HG03571 (cell line): ENCODE results near the gene CHCHD4.

ENCODE experiments used
- ATAC-seq: cut with Tn5 transposase; IDR thresholded peaks from one replicate; pipeline ENCODE4 v1.9.1; 2021; ENCODE audit not compliant: unreplicated experiment

Gene CHCHD4

DNA sequence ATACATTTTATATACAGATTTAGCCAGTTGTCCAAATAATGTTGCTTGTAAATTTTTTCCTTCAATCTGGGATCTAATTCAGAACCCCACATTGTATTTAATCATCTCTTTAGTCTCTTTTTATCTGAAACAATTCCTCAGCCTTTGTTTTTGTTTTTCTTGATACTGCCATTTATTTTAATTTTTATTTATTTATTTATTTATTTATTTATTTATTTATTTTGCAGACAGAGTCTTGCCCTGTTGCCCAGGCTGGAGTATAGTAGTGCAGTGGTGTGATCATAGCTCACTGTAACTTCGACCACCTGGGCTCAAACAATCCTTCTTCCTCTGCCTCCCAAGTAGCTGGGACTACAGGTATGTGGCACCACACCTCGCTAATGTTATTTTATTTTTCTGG lies 61.5 kb downstream of the CHCHD4 start:
- no peak for ATAC-seq
